OCI-M2 (cell line): ENCODE results near the gene CDCA5.

Experiments used
- DNase-seq: peaks from one replicate; lab custom pipeline; 2025; ENCODE audit not compliant: unreplicated experiment; lab: John Stamatoyannopoulos, UW

Gene CDCA5

DNA sequence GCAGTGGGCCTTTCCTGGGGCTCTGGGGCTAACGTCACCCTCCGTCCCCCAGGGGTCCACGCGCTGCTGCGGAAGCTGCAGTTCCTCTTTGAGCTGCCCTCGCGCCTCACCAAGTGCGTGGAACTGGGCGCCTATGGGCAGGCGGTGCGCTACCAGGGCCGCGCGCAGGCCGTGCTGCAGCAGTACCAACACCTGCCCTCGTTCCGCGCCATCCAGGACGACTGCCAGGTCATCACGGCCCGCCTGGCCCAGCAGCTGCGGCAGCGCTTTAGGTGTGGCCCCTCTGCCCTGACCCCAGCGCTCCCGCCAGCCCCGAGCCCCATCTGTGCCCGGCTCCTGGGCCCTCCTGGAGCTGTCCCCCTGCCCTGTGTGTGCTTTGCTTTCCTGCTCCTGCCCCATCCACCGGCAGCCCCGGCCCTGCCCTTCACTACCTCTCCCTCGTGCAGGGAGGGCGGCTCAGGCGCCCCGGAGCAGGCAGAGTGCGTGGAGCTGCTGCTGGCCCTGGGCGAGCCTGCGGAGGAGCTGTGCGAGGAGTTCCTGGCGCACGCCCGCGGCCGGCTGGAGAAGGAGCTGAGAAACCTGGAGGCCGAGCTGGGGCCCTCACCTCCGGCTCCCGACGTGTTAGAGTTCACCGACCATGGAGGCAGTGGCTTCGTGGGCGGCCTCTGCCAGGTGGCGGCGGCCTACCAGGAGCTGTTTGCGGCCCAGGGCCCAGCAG, 24.1 kb upstream of the CDCA5 start:
- no peak for DNase-seq

DNA sequence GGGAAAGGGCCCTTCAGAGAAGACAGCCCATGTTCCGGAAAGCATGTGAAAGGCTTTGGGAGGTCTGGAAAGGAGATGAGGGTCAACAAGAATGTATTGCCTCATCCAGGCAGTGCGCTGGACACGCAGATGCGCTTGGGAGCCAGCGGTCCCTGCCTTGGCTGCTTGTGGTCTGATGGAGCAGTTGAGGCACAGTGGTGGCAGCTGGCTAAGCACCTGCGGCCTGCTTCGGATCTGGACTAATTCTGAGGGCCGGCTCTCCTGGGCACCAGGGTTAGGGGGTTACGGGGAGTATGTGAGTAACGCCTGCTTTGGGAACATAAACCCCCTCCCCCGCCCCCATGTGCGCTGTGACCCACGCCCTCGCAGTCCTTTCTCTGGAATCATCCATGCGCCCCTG, 23.2 kb upstream of the CDCA5 start:
- DNase-seq: no peak

DNA sequence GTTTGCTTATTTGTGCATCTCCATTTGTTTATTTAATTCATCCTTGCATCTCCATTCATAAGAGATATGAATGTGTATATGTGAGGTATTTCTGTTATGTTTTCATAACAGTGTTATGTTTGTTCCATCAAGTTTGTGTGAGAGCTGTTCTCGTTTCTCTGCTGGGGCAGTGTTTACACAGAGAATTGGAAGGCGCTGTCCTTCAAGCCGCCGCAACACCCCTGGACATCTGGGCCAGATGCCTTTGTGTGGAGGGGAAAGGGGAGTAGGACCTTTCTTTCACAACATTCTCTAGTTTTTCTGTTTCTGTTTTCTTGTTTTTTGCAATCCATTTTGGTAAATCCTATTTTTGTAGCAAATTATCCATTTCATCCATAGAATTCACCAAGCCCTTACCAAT, 20.8 kb upstream of the CDCA5 start:
- DNase-seq: no peak

DNA sequence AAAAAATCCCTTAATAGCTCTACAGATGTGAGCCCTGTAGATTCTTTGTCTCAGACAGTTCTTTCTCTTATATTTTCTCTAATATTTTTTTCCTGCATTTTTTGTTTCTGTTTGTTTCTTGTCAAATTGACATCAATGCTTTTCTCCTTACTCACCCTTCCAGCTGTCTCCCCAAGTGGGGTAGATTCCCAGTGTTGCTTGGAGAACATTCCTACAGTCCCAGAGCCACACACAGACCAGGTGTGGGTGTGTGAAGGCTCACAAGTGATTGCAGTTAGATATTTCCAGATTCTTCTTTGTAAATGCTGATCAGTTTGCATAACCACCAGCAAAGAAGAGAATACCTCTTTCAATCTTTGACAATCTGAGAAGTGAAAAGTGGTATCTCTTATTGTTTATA, 19.6 kb upstream of the CDCA5 start:
- no peak for DNase-seq

DNA sequence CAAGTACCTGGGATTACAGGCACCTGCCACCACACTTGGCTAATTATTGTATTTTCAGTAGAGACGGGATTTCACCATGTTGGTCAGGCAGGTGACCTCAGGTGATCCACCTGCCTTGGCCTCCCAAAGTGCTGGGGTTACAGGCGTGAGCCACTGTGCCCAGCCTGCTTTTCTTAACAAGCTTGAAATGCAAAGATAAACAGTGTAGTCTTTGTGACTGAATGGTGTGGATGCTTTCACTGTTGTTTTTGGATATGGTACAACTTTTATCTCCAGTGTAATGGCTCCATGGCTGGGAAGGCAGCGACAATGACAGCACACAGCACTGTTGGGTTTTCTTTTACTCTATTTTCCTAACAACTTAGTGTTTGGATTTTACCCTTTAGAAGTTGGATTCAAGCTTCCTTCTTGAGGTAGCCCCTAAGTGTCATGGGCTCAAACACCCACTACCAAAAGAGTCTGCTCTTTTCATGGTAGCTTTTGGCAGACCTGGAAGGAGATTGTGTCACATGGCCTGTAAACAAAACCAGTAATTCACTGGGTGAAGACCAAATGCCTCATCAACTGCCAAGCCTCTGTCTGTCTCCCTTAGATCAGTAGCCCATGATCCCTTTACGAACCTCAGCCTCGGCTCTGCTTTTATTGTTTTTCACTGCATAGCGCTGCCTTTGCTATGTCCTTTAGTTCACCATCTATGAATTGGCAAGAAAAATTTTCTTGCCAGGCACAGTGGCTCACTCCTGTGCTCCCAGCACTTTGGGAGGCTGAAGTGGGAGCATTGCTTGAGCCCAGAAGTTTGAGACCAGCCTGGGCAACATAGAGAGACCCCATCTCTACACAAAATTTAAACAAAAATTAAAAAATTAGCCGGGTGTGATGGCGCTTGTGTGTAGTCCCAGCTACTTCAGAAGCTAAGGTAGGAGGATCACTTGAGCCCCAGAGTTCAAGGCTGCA, 18.6 kb upstream of the CDCA5 start:
- DNase-seq: no peak

DNA sequence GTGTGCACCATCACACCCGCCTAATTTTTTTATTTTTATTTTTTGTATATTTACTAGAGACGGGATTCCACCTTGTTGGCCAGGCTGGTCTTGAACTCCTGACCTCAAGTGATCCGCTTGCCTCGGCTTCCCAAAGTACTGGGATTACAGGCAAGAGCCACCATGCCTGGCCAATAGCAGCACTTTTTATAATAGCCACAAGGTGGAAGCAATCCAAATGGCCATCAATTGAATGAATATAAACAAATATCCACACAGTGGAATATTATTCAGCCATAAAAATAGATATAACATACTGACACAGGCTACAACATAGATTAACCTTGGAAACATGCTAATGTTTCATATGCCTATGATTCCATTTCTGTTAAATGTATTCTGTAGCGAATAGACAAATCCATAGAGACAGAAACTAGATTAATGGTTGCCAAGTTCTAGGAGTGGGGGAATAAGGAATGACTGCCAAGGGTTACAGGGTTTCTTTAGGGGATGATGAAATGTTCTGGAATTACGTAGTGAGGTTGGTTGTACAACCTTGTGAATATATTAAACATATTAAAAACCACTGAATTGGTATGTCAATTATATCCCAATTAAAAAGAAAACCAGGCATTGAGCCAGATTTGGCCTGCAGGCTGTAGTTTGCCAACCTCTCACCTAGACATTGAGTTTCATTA, 17.0 kb upstream of the CDCA5 start:
- no peak for DNase-seq

DNA sequence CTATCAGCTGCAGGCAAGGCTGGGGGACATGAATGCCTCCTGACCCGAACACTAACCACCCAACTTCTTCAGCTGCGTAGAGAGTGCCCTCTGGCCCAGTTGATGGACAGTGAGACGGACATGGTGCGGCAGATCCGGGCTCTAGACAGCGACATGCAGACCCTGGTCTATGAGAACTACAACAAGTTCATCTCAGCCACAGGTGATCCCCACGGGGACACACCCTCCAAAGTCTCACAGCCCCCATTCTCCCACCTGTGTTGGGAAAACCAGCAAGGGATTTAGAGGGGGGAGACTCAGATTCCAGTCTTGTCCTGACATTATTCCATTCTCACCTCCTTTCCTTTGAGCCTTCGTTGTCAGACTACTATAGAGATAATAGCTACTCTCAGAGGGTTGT, 13.1 kb upstream of the CDCA5 start:
- no peak for DNase-seq

DNA sequence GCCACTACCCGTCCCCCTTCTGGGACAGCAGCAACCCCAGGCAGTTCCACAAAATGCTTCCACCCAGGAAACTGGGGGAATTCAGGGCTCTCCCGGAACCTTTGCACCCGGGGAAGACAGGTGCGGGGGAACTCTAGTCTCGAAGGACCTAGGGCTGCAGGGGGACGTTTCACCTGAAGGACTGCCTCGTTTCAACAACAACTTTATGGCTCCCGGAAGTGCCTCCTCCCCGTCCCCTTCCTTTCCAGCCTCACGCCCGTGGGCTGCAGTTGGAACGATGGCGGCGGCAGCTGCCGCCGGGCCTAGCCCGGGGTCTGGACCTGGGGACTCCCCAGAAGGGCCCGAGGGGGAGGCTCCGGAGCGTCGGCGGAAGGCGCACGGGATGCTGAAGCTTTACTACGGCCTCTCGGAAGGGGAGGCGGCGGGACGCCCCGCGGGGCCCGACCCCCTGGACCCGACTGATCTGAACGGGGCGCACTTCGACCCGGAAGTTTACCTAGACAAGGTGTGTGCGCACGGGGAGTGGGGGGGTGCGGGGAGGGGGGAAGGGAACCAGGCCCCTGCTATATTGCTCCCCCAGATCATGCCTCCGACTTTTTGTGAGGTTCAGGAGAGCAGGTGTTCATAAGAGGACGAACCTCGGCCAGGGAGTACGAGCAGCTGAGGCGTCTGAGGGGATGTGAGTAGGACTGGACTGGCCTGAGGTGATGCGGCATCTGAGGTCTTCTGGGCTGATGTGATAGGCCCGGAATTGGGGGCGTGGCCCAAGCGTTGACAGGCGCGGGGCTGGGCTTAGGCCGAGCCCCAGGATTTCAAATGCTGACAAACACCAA, 12.3 kb upstream of the CDCA5 start, which contains the start of gene VPS51:
TSS of gene VPS51 (plus strand) at position 241 of the 833 bp plus-strand sequence. CDS start at position 278, 37 bp downstream.
- DNase-seq: peak; percentile 50

DNA sequence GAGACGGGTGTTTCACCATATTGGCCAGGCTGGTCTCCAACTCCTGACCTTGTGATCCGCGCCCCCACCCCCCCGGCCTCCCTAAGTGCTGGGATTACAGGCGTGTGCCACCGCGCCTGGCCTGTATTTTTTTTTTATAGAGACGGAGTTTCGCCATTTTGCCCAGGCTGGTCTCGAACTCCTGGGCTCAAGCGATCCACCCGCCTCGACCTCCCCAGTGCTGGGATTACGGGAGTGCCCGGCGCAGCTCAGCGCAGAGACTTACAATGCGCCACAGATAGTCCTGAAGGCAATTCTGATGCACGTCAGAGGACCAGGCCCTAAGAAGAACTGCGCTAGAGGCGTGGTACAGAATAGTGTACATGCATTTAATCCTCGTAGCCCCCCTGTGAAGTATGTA, 11.6 kb upstream of the CDCA5 start:
- no peak for DNase-seq

DNA sequence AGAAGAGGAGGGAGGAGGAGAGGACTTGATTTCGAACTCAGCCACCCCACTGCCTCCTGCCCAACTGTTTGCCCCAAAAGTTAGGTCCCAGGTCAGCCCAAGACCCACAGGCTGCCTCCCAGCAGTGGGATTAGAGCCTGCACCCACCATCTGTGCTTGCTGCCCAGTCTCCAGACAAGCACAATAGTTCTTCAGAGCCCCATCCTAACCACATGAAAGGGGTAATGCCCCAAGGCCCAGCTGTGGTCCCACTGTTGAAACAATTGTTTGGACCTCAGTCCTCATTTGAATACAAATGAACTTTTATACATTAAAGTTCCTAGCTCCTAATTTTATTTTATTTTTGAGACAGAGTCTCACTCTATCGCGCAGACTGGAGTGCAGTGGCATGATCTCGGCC, 6.8 kb upstream of the CDCA5 start:
- no peak for DNase-seq

DNA sequence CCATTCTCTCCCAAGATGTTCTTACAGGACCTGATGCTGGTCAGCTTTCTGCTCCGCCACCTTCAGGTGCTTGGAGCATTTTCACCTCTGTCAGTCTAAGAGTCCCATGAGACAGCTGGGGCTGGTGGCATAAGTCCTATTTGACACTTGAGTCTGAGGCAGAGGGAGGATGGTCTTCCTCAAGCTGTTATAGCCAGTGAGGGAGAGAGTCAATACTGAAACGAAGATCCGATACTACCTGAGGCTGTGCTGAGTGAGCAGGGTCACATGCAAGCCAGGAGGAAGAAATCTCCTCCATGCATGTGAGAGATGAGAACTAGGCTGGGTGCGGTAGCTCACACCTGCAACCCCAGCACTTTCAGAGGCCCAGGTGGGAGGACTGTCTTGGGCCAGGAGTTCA, 5.8 kb upstream of the CDCA5 start:
- DNase-seq: no peak

DNA sequence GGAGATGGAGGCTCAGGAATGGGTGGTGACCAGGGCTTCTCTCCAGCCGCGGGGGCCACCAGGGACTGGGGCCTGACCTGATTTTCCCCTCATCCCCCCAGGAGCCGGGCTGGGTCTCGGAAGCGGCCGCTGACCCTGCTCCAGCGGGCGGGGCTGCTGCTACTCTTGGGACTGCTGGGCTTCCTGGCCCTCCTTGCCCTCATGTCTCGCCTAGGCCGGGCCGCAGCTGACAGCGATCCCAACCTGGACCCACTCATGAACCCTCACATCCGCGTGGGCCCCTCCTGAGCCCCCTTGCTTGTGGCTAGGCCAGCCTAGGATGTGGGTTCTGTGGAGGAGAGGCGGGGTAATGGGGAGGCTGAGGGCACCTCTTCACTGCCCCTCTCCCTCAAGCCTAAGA, 4.0 kb upstream of the CDCA5 start:
- no peak for DNase-seq

DNA sequence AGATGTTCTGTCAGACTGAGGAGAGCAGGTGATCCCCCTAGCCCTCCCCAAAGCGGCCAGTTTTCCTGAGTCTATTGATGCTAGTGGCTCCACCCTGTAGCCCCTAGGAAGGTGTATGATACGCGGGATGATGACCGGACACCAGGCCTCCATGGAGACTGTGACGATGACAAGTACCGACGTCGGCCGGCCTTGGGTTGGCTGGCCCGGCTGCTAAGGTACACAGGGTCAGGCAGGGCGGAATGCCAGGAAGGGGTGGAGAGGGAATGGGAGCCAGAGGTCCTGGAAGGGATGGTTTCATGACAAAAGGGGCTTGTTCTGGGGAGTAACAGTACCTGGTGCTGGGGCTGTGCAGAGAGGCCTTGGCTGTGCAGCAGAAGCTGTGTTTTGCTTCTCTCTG, 3.4 kb upstream of the CDCA5 start:
- no peak for DNase-seq

DNA sequence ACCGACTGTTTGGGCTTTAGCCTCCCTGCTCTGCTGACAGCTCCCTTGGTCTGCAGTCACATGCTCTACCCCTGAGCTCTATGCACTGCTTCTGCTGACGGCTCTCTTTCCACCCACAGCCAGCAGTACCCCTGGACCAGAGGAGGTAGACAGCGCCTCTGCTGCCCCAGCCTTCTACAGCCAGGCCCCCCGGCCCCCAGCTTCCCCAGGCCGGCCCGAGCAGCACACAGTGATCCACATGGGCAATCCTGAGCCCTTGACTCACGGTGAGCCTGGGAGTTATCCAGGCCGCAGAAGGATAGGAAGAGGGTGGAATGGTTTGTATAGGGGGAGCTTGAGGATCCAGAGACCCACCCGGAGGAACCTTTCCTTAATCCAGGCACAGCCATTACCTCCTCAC, 3.0 kb upstream of the CDCA5 start:
- DNase-seq: no peak

DNA sequence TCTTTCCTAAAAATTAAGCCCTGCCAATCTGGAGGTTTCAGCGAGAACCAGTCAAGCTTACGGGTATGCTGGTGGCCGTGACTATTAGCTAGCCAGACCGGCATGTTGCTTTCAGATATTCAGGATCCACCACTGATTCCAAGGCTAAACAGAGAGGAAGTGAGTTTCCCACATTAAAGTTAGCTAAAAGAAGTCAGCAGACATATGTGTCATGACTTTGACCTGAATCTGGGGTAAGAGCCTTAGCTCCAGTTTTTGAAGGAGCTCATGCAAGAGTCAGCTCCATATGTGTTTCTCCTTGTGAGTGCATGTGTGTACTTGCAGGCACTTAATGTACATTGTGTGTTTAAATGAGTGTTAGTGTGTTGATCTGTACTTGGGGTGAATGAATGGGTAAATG, 1.6 kb upstream of the CDCA5 start:
- DNase-seq: no peak

DNA sequence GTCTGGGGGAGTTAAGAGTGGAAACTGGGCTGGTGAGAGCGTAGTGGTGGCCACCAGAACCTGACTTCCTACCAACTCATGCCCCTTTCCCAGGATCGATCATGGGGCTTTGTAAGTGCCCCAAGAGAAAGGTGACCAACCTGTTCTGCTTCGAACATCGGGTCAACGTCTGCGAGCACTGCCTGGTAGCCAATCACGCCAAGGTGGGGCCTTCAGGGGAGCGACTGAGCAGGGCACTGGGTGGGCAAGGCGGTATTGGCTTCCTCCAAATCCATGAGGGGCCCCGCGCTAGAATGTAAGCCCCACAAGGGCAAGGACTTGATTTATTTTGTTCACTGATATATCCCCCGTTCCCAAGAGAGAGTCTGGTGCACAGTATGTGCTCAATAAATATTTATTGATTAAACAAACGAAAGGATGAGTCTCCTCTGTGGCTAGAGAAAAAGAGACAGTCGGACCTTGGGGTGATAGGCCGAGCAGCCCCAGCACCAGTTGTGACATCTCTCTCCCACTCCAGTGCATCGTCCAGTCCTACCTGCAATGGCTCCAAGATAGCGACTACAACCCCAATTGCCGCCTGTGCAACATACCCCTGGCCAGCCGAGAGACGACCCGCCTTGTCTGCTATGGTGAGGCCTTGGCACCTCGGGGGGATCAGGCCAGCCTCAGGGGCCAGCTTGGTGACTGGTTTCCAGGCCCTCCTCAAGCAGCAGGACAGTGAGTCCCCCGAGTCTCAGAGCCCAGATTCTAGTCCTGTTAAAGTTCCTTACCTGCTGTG, 947 bp upstream of the CDCA5 start:
- no peak for DNase-seq

DNA sequence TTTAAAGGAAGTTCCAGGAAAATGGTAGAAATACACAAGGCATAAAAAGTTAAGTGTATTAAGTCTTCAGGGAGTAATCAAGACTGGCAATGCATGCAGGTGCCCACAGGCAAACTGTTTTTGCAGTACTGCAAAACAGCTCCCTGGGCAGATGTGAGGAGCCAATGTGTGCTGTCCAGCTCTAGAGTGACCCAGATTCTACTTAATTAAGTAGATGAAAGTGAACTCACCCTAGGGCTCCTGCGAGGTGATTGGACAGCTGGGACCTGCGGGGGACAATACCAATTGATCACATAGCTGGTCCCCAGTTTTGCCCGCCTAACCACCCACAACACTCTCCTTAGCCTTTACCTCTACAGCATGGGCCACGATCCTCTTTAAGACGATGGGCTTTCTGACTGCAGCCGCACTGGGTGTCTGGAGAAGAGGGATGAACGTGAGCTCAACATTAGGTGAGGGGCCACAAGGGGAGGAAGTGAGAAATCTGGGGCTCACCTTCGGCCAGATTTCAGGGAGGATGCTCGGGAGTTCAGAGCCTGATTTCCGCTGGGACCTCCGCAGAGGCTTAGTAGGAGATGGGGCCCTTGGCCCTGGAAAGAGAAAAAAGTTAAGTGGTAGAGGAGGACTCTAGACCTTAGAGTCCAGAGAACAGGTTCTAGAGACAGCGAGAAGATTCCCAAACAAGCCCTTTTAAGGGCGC, 556 bp downstream of the CDCA5 start:
- DNase-seq: no peak

DNA sequence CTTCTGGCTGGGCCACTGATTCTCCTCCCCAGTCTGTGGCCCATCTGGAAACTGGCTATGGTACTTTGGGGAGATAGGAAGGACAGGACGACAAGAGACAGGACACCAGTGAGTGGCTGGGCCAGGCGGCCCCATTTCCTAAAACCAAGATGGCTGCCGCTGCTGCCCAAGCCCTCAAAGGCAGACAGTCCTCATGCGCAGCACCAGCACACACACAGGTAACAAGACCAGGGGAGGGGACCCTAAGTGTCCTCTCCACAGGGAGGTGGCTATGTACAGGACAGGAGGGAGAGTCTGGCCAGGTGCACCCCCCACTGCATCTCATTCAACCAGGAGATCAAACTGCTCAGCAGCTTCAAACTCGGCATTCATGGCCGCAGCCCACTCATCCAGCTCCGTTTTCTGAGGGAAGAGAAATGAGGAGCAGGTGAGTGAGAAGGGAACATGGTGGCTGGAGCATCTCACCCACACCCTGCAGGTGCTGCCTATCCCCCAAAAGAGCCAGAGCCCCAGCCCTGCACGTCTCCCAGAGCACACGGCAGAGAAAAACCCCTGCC, 5.0 kb downstream of the CDCA5 start:
- DNase-seq: no peak

DNA sequence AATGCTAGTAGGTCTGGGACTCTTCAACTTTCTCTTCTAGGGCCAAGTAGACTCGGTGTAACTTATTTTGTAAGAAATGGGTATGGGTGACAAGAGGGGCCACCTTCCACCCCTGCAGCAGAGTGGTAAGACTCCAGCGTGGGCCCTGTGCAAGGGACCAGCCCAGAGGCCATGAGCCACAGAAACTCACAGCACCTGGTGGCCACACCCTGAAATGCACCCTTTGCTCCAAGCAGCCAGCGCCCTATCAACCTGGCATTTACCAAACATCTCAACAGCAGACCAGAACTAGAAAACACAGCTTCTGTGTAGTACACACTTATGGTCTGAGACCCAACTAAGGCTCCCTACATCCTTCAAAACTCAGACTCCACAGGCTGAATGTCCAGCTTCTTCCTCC, 5.7 kb downstream of the CDCA5 start:
- DNase-seq: no peak
